ENCODE data around the gene LRMDA.

DNA sequence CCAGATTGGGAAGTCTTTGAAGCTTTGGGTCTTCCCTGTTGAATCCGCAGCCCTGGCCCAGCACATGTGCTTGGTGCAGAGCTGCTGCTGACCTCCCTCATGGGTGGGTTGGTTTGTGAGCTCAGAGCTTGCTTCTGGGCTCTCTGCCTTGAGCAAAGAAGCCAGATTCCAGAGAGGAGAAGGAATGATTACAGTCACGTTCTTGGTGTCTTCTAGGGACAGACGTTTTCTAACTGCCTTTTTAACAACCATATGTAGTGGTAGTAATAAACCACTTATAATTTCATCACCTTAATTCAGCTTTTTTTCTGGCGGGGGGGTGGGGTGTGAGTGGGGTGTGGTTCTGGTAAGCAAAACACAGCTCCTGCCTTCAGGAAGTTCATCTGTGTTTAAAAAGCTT, 39.5 kb downstream of the LRMDA start:
- TF ChIP-seq CTCF (IDR thresholded peaks at IDR 0.05) = no peak
- no peak for TF ChIP-seq POLR2A (IDR thresholded peaks at IDR 0.05)
